ENCODE results near the gene MAD1L1.

- TF ChIP-seq POLR2A (IDR thresholded peaks at IDR 0.05; ENCODE audit: low read depth, low read length) (no peak), CTCF (IDR thresholded peaks at IDR 0.05; ENCODE audit: extremely low read depth in 1 of 2, insufficient read depth in 1 of 2, low read depth in 1 of 2, low read length in 2 of 2) (no peak), FOS (IDR thresholded peaks at IDR 0.05; ENCODE audit: borderline replicate concordance, insufficient read depth, low read length) (no peak), EZH2 (IDR thresholded peaks at IDR 0.05; ENCODE audit: borderline replicate concordance, low read depth, low read length, severe bottlenecking) (no peak), MYC (IDR thresholded peaks at IDR 0.05; ENCODE audit: low read depth, low read length) (no peak)
These were observed 139.4 kb downstream of the MAD1L1 start for GRCh38 chr7:2093215-2093842.
